Gastrocnemius medialis (tissue), 4 donors: ENCODE results near the gene CRX.
"Not testable (repeated sequence)": the region's sequence is repeated elsewhere in the genome, so short reads cannot be mapped to it uniquely, and the experiment has no call there.

Experiments
- CTCF ChIP-seq, 5 experiments: fragments of 450-650 bp in 3 of 5; fragments of 200-600 bp in 2 of 5; sonication (generic) in 2 of 5; IDR thresholded peaks in 4 of 5; conservative IDR thresholded peaks in 1 of 5; 1 replicate in 4 of 5; 2 replicates in 1 of 5; pipeline ENCODE4 v1.5.1; 2016 to 2019; ENCODE audit warnings: antibody characterized with exemption in 5 of 5, mild to moderate bottlenecking in 3 of 5, moderate library complexity in 3 of 5
- POLR2A ChIP-seq, 2 donors: fragments of 450-650 bp; IDR thresholded peaks; one replicate each; pipeline ENCODE4 v1.6.1; 2017; ENCODE audit warnings: antibody characterized with exemption in 2 of 2, mild to moderate bottlenecking in 2 of 2, moderate library complexity in 2 of 2

- TF ChIP-seq CTCF (IDR thresholded peaks at IDR 0.05 in 4 of 5, conservative IDR thresholded peaks at IDR 0.05 in 1 of 5); POLR2A (IDR thresholded peaks at IDR 0.05): not testable (repeated sequence)
These were observed 38.1 kb downstream of the CRX start for GRCh38 chr19:47859838-47860237.
